H9 (cell line): Measurements from ENCODE around the gene NECTIN1. TPM values are rescaled to one million over a fixed set of nuclear protein-coding genes. Genes with fewer than 3 reads are reported as not detected.
A peak's percentile ranks its signal among the peaks of the same experiment; 100 is the strongest.

ENCODE experiments used
- DNase-seq: peaks from one replicate; pipeline ENCODE4 v3.0.0-alpha.2; 2017
- H2AFZ ChIP-seq: one replicate; pipeline ENCODE4 v1.6.1; 2013; ENCODE audit warnings: mild to moderate bottlenecking, low read length, control low read depth, moderate library complexity
- H2AK5ac ChIP-seq: 2 replicates; pipeline ENCODE4 v1.6.1; 2013; ENCODE audit warnings: low read length, control low read depth, mixed read lengths; ENCODE audit not compliant: insufficient read length
- H2BK120ac ChIP-seq: one replicate; pipeline ENCODE4 v1.6.1; 2013; ENCODE audit warnings: low read depth, mild to moderate bottlenecking, low read length, control low read depth, inconsistent platforms; ENCODE audit not compliant: poor library complexity, severe bottlenecking
- H2BK12ac ChIP-seq: 2 replicates; pipeline ENCODE4 v1.6.1; 2013; ENCODE audit warnings: low read length, control low read depth, mixed read lengths, low read depth; ENCODE audit not compliant: insufficient read length
- H2BK15ac ChIP-seq: 2 replicates; pipeline ENCODE4 v1.6.1; 2013; ENCODE audit warnings: low read depth, low read length, control low read depth
- H2BK20ac ChIP-seq: one replicate; pipeline ENCODE4 v1.6.1; 2013; ENCODE audit warnings: low read depth, mild to moderate bottlenecking, low read length, control low read depth, inconsistent platforms; ENCODE audit not compliant: poor library complexity, severe bottlenecking
- H2BK5ac ChIP-seq: 2 replicates; pipeline ENCODE4 v1.6.1; 2013; ENCODE audit warnings: low read length, control low read depth, mixed read lengths; ENCODE audit not compliant: insufficient read length
- H3K14ac ChIP-seq: 2 replicates; pipeline ENCODE4 v1.6.1; 2013; ENCODE audit warnings: low read length, control low read depth; ENCODE audit not compliant: insufficient read depth
- H3K18ac ChIP-seq: 2 replicates; pipeline ENCODE4 v1.6.1; 2013; ENCODE audit warnings: low read depth, mild to moderate bottlenecking, mixed read lengths, low read length, control low read depth; ENCODE audit not compliant: insufficient read length
- H3K23ac ChIP-seq: 2 replicates; pipeline ENCODE4 v1.6.1; 2013; ENCODE audit warnings: low read length, control low read depth, mixed read lengths, low read depth; ENCODE audit not compliant: insufficient read length
- H3K23me2 ChIP-seq: 2 replicates; pipeline ENCODE4 v1.6.1; 2013; ENCODE audit warnings: low read depth, mild to moderate bottlenecking, mixed read lengths, low read length, control low read depth; ENCODE audit not compliant: insufficient read length, poor library complexity, severe bottlenecking
- H3K27ac ChIP-seq: 2 replicates; pipeline ENCODE4 v1.5.1; 2013; ENCODE audit warnings: low read length, control low read depth, mixed read lengths, low read depth; ENCODE audit not compliant: insufficient read length
- H3K27me3 ChIP-seq: 2 replicates; pipeline ENCODE4 v1.6.1; 2013; ENCODE audit warnings: low read length, control low read depth, inconsistent platforms; ENCODE audit not compliant: insufficient read depth
- H3K4ac ChIP-seq: 2 replicates; pipeline ENCODE4 v1.6.1; 2013; ENCODE audit warnings: low read depth, mild to moderate bottlenecking, control low read depth, inconsistent platforms, low read length, moderate library complexity
- H3K4me1 ChIP-seq: 2 replicates; pipeline ENCODE4 v1.6.1; 2013; ENCODE audit warnings: low read length, control low read depth, inconsistent platforms; ENCODE audit not compliant: insufficient read depth
- H3K4me2 ChIP-seq: 2 replicates; pipeline ENCODE4 v1.6.1; 2013; ENCODE audit warnings: low read length, control low read depth, mixed read lengths; ENCODE audit not compliant: insufficient read length, insufficient read depth
- H3K56ac ChIP-seq: 2 replicates; pipeline ENCODE4 v1.6.1; 2013; ENCODE audit warnings: low read depth, mild to moderate bottlenecking, mixed read lengths, low read length, control low read depth; ENCODE audit not compliant: insufficient read length
- H3K79me1 ChIP-seq: 2 replicates; pipeline ENCODE4 v1.6.1; 2013; ENCODE audit warnings: low read depth, mild to moderate bottlenecking, moderate library complexity, low read length, control low read depth, inconsistent platforms; ENCODE audit not compliant: insufficient read depth, poor library complexity, severe bottlenecking
- H3K79me2 ChIP-seq: 2 replicates; pipeline ENCODE4 v1.6.1; 2013; ENCODE audit warnings: low read length, control low read depth, inconsistent platforms; ENCODE audit not compliant: insufficient read depth
- H3K9ac ChIP-seq: 2 replicates; pipeline ENCODE4 v1.6.1; 2013; ENCODE audit warnings: low read length, control low read depth, mixed read lengths; ENCODE audit not compliant: insufficient read length; ENCODE audit errors: extremely low read depth
- H3K9me3 ChIP-seq: one replicate; pipeline ENCODE4 v1.6.1; 2013; ENCODE audit warnings: low read depth, low read length, inconsistent platforms; ENCODE audit not compliant: control insufficient read depth
- H3T11ph ChIP-seq: one replicate; pipeline ENCODE4 v1.6.1; 2013; ENCODE audit warnings: mild to moderate bottlenecking, low read length, control low read depth, inconsistent platforms
- H4K20me1 ChIP-seq: one replicate; pipeline ENCODE4 v1.6.1; 2013; ENCODE audit not compliant: control insufficient read depth, insufficient read length, insufficient read depth
- H4K5ac ChIP-seq: 2 replicates; pipeline ENCODE4 v1.6.1; 2013; ENCODE audit warnings: low read depth, mild to moderate bottlenecking, mixed read lengths, low read length, control low read depth; ENCODE audit not compliant: insufficient read length
- H4K8ac ChIP-seq: replicated peaks from 2 replicates; pipeline ENCODE4 v1.6.1; 2013; ENCODE audit warnings: low read length, control low read depth, mixed read lengths, low read depth; ENCODE audit not compliant: insufficient read length
- H4K91ac ChIP-seq: 2 replicates; pipeline ENCODE4 v1.6.1; 2013; ENCODE audit warnings: low read depth, mild to moderate bottlenecking, moderate library complexity, mixed read lengths, low read length, control low read depth; ENCODE audit not compliant: insufficient read length
- H3K27ac Mint-ChIP-seq, 3 experiments: 2 replicates in 2 of 3; 3 replicates in 1 of 3; pipeline ENCODE4 v1.8.0; 2020 to 2021; ENCODE audit warnings: mixed read lengths in 3 of 3, mild to moderate bottlenecking in 1 of 3, moderate library complexity in 1 of 3
- H3K27me3 Mint-ChIP-seq: 2 replicates; pipeline ENCODE4 v1.8.0; 2021; ENCODE audit warnings: low read depth, mild to moderate bottlenecking, moderate library complexity, mixed read lengths
- H3K36me3 Mint-ChIP-seq, 3 experiments: 2 replicates in 2 of 3; 3 replicates in 1 of 3; pipeline ENCODE4 v1.8.0; 2020 to 2021; ENCODE audit warnings: low read depth in 3 of 3, mixed read lengths in 3 of 3; ENCODE audit not compliant: insufficient read depth in 1 of 3
- H3K4me1 Mint-ChIP-seq, 2 experiments: 2 replicates each; pipeline ENCODE4 v1.8.0; 2020; ENCODE audit warnings: mixed read lengths in 2 of 2
- H3K4me3 Mint-ChIP-seq, 2 experiments: 2 replicates in 1 of 2; 3 replicates in 1 of 2; pipeline ENCODE4 v1.8.0; 2020 to 2021; ENCODE audit warnings: mild to moderate bottlenecking in 2 of 2, mixed read lengths in 2 of 2, moderate library complexity in 1 of 2
- H3K9me3 Mint-ChIP-seq, 2 experiments: 2 replicates in 1 of 2; 3 replicates in 1 of 2; pipeline ENCODE4 v1.8.0; 2020; ENCODE audit warnings: mild to moderate bottlenecking in 2 of 2, mixed read lengths in 2 of 2, moderate library complexity in 1 of 2
- WGBS: extraction: QIAGEN DNeasy Blood & Tissue Kit; methylation state at CpG from one replicate; pipeline ENCODE4 v1.1.7; 2013; ENCODE audit warnings: missing lambda C conversion rate, low lambda C conversion rate, mixed read lengths; ENCODE audit not compliant: insufficient read length; ENCODE audit errors: extremely low coverage; 5-methylcytosine and 5-hydroxymethylcytosine counted together
- total RNA-seq: library from RNA; stranded (reverse); gene quantifications from 2 replicates; pipeline ENCODE4 v1.2.1, GENCODE V29; 2021
- TF ChIP-seq, protein P1 (sequence below): fragments of 200-600 bp; sonication (generic); conservative IDR thresholded peaks from 3 replicates; pipeline ENCODE4 v1.8.0; 2021; ENCODE audit warnings: antibody characterized with exemption, mild to moderate bottlenecking

NECTIN1 gene
- total RNA-seq, 1 experiment from 2014 or later: 113 TPM

DNA sequence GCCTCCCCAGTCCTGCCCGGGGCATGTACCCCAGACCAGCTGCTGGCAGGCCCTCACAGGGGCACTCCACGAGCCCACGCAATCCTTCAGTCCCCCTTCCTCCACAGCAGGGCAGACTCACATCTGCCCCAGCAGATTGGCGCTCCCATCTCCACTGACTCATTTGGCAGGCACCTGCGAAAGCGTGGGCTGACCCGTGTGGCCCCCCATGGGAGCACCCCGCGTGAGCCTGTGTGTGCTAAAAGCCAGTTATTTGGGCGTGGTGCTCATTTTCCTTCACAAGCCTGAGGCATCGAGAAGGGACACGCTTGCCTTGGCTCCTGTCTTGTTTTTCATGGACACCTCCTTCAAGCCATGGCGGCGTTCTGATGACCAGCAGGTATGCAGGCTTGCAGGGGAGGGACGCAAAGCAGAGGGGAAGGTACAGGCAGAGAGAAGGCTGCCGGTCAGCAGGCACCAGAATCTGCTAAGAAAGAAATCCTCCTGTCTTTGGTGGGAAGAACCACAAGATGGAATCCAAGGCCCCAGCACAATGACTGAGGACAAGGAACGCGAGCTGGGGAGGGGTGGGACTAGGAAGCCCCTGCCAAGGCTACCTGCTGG, 8.6 kb downstream of the NECTIN1 start:
- no peak overlapping the region for H2BK20ac ChIP-seq
- H2BK5ac ChIP-seq: no peak overlapping the region
- no peak overlapping the region for H2AFZ ChIP-seq
- no peak overlapping the region; the same call in 1 of the 2 replicates for H3K14ac ChIP-seq
- H3K4me1 ChIP-seq: peaks cover 15% of the 10 kb centered on the region; the same call in 1 of the 2 replicates
- H4K91ac ChIP-seq: no peak overlapping the region
- H3K79me2 ChIP-seq: peaks cover 64% of the 10 kb centered on the region; the same call in 1 of the 2 replicates
- H3K56ac ChIP-seq: no peak overlapping the region
- no peak overlapping the region for H3K23ac ChIP-seq
- H3K27me3 ChIP-seq: no peaks in the 10 kb centered on the region
- H3K27me3 Mint-ChIP-seq: no peaks in the 10 kb centered on the region; the same call in 1 of the 2 replicates
- no peak overlapping the region for H3K4me3 Mint-ChIP-seq
- no peak overlapping the region for H3K27ac ChIP-seq
- H3K23me2 ChIP-seq: no peaks in the 10 kb centered on the region
- no peaks in the 10 kb centered on the region for H3K9me3 Mint-ChIP-seq
- no peak overlapping the region for H4K8ac ChIP-seq
- H2AK5ac ChIP-seq: no peak overlapping the region
- peaks cover 4% of the 10 kb centered on the region for H4K20me1 ChIP-seq
- no peak overlapping the region for H3K4ac ChIP-seq
- H3K79me1 ChIP-seq: peaks cover 22% of the 10 kb centered on the region
- no peak overlapping the region for H3K4me2 ChIP-seq
- peaks cover 75 to 78% of the 10 kb centered on the region in 2 experiments for H3K4me1 Mint-ChIP-seq
- DNase-seq: no peak
- no peak overlapping the region for H3K18ac ChIP-seq
- peak overlapping the region in 1 of 3 experiments; percentile 66; a peak in 2 of 7 replicates for H3K27ac Mint-ChIP-seq
- no peak overlapping the region for H4K5ac ChIP-seq
- H3K9me3 ChIP-seq: no peaks in the 10 kb centered on the region
- no CpG with 5 or more reads among the region's 18 CpGs for WGBS
- H2BK120ac ChIP-seq: no peak overlapping the region
- H2BK15ac ChIP-seq: no peak overlapping the region
- H3K9ac ChIP-seq: no peak overlapping the region
- peaks cover 7 to 33% (median 26%) of the 10 kb centered on the region in 3 experiments; a peak in 6 of 7 replicates for H3K36me3 Mint-ChIP-seq
- TF ChIP-seq, protein P1, sequence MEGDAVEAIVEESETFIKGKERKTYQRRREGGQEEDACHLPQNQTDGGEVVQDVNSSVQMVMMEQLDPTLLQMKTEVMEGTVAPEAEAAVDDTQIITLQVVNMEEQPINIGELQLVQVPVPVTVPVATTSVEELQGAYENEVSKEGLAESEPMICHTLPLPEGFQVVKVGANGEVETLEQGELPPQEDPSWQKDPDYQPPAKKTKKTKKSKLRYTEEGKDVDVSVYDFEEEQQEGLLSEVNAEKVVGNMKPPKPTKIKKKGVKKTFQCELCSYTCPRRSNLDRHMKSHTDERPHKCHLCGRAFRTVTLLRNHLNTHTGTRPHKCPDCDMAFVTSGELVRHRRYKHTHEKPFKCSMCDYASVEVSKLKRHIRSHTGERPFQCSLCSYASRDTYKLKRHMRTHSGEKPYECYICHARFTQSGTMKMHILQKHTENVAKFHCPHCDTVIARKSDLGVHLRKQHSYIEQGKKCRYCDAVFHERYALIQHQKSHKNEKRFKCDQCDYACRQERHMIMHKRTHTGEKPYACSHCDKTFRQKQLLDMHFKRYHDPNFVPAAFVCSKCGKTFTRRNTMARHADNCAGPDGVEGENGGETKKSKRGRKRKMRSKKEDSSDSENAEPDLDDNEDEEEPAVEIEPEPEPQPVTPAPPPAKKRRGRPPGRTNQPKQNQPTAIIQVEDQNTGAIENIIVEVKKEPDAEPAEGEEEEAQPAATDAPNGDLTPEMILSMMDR: no peak
- no peak overlapping the region for H2BK12ac ChIP-seq
- no peak overlapping the region for H3T11ph ChIP-seq
